Liver (tissue), 3 donors: ENCODE data around the gene FAM118A.

ENCODE experiments used
- CTCF ChIP-seq: fragments of 150-350 bp; IDR thresholded peaks from 2 replicates; pipeline ENCODE4 v1.5.1; 2017; ENCODE audit warnings: improper control_type of control experiment, low read depth, low read length; ENCODE audit not compliant: missing input control
- EGR1 ChIP-seq, 2 donors: IDR thresholded peaks; 2 replicates each; pipeline ENCODE4 v1.6.1; 2016 to 2018; ENCODE audit warnings: antibody characterized with exemption in 2 of 2, low read depth in 2 of 2
- MAX ChIP-seq: IDR thresholded peaks from 2 replicates; pipeline ENCODE4 v1.6.1; 2016; ENCODE audit warnings: antibody characterized with exemption
- RAD21 ChIP-seq, 2 donors: IDR thresholded peaks; 2 replicates each; pipeline ENCODE4 v1.6.1; 2016; ENCODE audit warnings: antibody characterized with exemption in 2 of 2, mild to moderate bottlenecking in 2 of 2
- REST ChIP-seq: IDR thresholded peaks from 2 replicates; pipeline ENCODE4 v1.6.1; 2016; ENCODE audit warnings: antibody characterized with exemption, mild to moderate bottlenecking
- SP1 ChIP-seq: IDR thresholded peaks from 2 replicates; pipeline ENCODE4 v1.6.1; 2018; ENCODE audit warnings: antibody characterized with exemption, mild to moderate bottlenecking
- donor health status: healthy.
- donor health status: healthy.

GRCh38 chr22:45303181-45303580, 6.6 kb upstream of the FAM118A start:
- TF ChIP-seq RAD21 (IDR thresholded peaks at IDR 0.05) (no peak), REST (no peak), CTCF (no peak), EGR1 (IDR thresholded peaks at IDR 0.05; ENCODE audit: low read depth in 2 of 2) (no peak), MAX (no peak), SP1 (no peak)
